Measurements from ENCODE around the gene EIF2A.
A peak's percentile ranks its signal among the peaks of the same experiment; 100 is the strongest.
"Not testable (repeated sequence)": the region's sequence is repeated elsewhere in the genome, so short reads cannot be mapped to it uniquely, and the experiment has no call there.

Gene EIF2A

DNA sequence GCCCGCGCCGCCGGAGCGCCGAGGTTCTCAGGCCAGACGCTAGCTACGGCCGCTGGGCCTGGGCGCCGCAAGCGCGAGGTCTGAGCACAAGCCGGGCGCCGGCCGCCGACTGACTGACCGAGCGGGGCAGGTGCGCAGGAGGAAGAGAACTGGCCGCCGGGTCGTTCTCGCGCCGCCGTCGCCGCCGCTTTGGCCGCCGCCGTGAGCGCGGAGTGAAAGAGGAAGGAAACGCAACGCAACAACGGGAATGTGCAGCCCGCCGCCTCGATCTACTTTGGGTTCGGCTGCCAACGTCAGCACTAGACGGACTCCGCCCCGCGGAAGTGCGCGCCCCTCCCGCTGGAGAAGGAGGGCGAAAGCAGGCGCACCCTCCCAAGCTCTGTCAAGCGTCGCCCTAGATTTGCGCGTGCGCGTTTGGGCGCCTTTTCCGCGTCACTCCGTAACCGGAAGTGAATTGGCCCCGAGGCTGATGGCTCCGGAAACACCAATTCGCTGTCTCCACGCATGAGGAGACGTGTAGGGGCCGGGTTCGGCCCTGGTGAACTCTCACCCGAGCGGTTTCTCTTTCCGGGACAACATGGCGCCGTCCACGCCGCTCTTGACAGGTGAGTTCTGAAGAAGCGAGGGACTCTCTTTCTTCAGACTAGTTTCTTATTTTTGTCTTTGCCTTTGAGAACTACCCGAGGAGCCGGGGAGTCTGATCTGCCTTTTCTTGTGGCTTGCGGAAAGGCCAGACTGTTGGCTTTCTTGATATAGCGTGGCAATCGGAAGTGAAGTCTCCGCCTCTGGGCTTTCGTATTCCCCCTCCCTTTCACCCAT lies at the start of gene EIF2A, which contains the start of gene SERP1:
Gene EIF2A, plus strand, starts transcription at position 562 of the 819 bp plus-strand sequence. Its CDS starts 16 bp downstream, at position 578.
Gene SERP1, minus strand, starts transcription at position 271 of the 819 bp plus-strand sequence. CDS start 361 bp downstream, outside the sequence.
- DNase-seq = peak; percentile 94 to 98

DNA sequence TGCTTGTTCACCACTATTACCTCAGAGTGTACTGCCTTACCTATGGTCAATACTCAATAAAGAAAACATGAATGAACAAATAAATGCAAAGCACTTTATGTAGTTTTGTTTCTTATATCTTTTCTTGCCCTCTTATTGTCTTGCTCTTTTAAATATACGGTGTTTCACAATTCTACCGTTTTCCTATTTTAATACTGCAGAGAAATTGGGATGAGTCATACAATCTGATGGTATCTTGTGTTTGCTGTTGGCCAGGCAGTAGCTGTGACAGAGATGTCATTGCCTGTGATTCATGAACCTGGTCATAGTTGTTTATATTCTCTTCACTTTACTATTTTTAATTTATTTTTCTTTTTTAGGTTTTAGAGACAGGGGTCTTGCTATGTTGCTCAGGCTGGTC lies 48.6 kb upstream of the EIF2A start:
- peak in 1 of 2 donors; percentile 61 for DNase-seq

DNA sequence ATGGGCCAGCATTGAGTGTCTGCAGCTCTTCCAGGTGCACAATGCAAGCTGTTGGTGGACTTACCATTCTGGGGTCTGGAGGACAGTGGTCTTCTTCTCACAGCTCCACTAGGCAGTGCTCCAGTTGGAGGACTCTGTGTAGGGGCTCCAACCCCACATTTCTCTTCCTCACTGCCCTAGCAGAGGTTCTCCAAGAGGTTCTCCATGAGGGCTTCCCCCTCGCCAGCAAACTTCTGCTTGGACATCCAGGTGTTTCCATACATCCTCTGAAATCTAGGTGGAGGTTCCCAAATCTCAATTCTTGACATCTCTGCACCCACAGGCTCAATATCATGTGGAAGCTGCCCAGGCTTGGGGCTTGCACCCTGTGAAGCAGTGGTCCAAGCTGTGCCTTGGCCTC lies 45.6 kb upstream of the EIF2A start:
- DNase-seq = not testable (repeated sequence)

DNA sequence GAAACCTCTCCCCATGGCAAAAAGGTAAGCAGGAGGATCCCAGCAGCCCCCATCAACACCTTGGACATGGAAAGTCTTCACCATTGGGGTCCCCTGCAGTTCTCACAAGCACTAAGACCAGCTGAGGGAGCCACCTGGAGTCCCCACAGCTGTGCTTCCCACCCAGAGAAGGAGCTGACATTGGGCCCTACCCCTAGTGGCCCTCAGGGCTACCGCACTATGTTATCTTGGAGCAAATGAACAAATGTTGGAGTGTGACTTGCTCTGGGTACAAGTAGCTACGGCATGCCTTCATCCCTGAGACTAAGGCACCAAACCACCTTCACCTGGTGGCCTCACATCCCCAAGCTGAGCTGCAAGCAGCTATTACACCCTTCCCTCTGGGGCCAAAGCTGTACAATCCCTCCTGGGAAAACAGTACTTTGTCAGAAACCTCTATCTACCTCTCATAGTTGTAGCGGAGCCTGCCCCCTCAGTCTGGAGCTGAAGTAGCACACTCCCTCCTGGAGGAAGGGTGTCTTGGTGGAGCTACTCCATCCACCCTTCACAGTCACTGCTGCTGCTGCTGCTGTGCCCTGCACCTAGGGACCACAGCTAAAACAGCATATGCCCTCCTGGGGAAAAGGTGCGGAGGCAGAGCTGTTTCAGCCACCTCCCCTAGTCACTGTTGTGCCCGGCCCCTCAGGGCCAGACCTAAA lies 43.0 kb upstream of the EIF2A start:
- no peak for DNase-seq

DNA sequence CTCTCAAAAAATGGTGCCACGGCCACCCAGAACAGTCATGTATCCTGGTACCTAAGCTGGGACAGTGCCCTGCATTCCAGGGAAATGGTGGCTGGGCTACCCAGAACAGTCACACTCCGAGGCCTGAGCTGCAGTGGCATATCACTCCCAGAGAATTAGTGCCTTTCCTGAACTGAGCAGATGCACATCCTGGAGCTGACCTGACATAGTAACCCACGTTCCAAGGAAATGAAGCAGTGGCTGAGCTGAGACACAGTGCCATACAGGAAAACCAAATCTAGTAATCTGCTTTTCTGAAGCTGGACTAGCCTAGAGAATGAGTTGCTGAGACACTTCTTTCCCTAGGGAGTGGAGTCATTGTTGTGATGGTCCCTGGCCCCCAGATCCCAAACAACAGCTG lies 42.1 kb upstream of the EIF2A start:
- DNase-seq = no peak

DNA sequence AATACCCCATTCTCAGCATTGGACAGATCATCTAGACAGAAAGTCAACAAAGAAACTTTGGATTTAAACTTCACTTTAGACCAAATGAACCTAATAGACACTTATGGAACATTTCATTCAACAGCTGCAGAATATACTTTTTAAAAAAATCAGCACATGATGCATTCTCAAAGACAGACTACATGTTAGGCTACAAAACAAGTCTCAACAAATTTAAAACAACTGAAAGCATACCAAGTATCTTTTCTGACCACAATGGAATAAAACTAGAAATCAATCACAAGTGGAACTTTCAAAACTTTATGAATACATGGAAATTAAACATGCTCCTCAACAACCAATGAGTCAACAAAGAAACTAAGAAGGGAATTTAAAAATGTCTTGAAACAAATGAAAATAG lies 38.2 kb upstream of the EIF2A start:
- DNase-seq = no peak

DNA sequence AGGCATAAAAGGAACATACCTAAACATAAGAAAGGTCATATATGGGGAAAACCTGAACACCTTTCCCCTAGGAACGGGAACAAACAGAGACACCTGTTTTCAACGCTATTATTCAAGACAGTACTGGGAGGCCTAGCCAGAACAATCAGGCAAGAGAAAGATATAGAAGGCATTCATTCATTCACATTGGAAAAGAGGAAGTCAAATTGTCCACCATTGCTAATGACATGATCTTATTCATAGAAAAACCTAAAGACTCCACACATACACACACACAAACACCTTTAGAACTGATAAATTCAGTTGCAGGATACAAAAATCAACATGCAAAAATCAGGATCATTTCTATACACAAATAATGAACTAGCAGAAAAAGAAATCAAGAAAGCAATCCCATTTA lies 36.8 kb upstream of the EIF2A start:
- DNase-seq = no peak

DNA sequence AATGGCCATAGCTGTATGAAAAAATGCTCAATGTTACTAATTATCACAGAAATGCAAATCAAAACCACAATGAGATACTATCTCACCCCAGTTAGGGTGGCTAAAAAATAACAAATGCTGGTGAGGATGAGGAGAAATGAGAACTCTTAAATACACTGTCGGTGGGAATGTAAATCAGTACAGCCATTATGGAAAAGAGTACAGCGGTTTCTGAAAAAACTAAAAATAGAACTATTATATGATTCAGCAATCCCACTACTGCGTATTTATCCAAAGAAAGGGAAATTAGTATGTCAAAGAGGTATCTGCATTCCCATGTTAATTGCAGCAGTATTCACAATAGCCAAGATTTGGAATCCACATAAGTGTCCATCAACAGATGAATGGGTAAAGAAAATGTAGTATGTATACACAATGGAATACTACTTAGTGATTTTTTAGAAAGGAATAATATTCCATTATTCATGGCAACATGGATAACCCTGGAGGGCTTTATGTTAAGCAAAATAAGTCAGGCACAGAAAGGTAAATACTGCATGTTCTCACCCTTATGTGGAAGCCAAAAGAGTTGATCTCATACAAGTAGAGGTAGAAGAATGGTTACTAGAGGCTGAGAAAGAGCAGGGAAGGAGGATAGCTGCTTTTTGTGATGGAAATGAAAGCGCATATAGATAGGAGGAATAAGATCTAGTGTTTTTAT lies 35.3 kb upstream of the EIF2A start:
- no peak for DNase-seq

DNA sequence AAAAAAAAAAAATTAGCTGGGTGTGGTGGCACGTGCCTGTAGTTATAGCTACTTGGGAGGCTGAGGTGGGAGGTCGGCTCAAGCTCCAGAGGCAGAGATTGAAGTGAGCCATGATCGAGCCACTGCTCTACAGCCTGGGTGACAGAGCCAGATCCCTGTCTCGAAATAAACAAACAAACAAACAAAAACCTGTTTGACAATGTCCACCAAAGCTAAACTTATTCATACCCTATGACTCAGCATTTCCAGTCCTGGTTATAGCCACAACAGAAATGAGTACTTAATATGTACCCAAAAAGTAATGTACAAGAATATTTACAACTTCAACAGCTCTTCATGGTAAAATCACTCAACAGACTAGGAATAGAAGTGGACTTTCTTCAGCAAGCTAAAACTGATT lies 31.4 kb upstream of the EIF2A start:
- no peak for DNase-seq

DNA sequence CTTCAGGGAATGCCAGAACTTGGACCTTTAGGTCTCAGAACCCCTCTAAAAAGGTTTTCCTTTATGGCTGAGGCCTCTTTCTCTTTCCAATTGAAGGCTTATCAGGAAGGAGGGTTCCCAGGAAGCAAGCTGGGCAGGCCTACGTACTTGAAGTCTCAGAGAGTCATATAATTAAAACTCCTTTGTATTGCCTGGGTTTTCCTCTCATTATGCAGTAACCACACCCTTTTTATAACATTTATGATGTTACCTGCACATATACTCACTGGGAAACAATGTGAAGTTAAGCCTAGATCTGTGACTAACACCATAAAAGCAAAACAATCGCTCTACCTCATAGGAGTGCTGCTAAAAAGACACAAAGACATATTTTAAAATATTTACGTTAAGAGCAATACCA lies 27.6 kb upstream of the EIF2A start:
- no peak for DNase-seq

DNA sequence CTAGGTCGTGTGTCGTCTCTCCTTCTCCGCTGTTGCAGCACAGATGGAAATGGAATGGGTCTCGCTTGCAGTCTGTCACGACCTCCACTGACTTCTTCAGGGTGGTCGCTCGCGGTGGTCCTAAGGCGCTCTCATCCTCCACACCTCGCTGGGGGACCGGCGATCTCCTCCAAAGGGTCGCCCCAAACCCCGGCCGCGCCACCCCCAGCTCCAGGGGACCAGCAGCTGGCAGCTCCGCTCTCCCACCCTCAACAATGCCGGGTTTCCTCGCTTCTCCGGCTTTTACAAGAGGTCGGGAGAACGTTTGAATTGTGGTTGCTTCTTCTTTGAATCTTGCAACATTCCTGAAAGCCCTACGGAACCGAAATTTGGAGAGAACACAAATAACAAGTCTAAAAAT lies 26.2 kb upstream of the EIF2A start:
- DNase-seq = no peak

DNA sequence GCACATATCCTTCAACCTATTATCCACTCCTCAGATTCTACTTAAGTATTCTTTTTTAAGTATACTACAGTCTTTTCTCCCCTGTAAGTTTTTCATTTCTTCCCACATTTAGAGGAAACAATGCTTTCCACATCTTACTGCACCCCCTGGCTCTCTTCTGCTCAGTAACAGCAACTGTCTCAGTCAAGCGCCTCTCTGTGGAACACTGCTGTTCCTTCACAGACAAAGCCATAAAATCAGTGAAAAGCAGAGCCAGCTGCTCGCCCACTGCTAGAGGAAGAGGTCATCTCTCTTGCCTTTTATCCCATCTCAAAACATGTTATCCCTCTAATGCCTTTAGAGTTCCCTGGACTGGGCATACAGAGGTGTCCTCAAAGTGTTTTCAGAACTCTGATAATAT lies 25.1 kb upstream of the EIF2A start:
- DNase-seq = no peak

DNA sequence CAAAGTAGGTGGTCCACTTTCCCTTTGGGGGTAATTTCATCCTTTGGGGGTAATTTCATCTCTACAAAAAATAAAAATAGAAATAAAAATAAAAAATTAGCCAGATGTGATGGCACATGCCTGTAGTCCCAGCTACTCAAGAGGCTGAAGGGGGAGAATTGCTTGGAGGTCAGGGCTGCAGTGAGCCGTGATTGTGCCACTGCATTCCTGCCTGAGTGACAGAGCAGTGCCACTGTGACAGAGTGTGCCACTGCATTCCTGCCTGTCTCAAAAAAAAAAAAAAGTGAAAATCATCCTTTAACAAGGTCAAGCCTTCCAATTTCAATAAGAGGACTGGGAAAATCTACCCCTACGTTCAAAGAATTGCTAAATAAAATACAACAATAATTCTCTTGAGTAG lies 23.0 kb upstream of the EIF2A start:
- DNase-seq = no peak

DNA sequence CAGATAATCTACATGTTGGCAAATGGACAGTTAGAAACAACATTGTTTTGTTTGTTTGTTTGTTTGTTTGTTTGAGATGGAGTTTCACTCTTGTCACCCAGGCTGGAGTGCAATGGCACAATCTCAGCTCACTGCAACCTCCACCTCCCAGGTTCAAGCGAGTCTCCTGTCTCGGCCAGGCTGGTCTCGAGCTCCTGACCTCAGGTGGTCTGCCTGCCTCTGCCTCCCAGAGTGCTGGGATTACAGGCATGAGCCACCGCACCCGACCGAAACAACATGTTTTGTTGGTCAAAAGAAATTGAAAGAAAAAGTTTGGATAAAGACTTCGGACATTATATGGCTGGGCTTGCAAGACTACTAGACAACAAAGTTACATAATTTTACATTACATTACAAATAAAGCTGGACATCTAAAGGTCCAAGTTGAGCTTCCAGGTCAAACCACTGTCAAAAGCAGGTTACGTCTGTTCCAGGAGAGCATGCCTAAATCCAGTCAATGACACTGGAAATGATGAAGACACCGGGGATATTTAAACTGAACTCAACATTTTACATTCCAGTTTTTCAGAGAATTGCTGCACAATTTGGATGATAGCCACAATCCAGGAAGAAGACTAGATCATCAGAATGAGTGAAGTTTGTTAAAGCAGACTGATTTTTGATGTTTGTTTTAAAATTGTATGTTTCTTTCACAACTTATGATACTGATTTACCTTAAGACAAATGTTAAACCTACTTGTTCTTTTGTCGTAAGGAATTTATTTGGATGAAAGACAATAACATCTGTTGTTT lies 18.9 kb upstream of the EIF2A start:
- no peak for DNase-seq

DNA sequence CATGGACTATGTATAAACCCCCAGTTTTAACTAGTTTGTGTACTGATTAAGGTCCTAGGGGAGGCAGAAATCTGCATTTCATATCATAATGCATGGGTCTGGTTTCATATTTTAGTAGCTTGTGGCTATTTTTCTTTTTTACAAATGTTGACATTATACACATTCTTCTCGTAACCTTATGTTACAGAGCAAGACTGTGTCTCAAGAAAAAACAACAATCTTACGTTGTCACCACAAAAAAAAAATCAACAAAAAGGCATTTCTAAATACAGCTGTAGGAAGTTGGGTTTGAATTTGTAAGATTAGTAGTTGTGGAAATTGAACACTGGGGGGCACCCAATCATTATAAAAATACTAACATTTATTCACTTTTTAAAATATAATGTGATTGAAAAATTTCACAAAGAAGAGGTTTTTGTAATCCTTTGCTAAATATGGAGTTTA lies 18.2 kb upstream of the EIF2A start:
- DNase-seq = peak in 1 of 2 donors; percentile 20

DNA sequence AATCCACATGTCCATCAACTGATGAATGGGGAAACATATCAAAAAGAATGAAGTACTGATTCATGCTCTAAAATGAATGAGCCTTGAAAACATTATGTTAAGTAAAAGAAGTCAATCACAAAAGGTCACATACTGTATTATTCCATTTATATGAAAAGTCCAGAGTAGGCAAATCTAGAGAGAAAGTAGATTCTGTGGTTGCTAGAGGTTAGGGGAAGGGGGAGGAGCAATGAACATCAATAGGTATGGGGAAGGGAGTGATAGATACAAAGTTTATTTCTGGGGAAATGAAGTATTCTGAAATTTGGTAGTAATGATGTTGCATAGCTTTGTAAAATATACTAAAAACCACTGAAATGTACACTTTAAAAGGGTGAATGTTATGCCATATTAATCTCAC lies 14.8 kb upstream of the EIF2A start:
- DNase-seq = no peak

DNA sequence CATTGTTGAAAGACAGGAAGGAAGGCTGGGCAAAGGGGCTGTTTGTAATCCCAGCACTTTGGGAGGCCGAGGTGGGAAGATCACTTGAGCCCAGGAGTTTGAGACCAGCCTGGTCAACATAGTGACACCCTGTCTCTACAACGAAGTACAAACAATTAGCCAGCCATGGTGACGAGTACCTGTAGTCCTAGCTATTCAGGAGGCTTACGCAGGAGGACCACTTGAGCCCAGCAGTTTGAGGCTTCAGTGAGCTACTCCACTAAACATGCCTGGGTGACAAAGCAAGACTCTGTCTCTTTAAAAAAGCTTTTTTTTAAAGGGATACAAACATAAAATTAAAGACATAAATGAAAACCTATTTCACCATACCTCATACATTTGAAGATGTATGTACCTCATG lies 11.4 kb upstream of the EIF2A start:
- no peak for DNase-seq

DNA sequence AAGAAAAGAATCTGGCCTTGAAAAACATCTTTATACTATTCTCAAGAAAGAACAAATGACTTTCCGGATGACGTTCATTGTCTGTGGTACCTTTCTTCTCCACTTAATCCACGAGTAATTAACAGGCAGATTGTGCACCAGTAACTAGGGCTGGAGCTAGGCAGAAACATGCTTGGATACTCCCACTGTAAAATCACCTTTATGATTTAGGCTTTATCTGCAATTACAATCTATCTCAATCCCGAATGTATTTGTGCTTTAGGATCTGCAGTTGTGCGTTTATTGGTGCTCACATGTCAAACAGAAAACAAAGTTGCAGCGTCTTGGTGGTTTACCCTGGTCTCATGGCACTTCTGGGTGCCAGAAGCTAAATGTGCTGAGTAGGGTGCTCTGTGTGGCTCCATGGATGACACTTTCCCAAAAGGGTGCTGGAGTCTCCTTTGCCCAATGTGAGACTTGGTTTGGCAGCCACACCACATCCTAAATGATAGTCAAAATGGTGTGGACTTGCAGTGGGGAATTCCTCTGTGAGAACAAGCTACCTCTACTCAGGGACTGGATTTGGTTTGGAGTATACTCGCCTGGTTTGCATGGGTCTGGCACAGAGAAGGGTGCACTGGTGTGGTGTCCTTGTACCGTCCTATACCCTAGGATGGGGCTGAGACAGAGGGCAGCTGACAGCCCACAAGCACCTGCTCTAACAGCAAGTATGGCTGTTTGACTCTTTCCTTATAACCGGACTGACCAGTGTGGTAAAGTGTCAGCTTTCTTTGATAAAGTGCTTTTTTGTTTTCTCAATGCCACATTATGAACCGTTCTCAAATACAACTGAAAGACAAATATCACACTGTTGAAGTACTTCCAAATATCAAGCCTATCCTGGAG lies 8.0 kb upstream of the EIF2A start:
- no peak for DNase-seq

DNA sequence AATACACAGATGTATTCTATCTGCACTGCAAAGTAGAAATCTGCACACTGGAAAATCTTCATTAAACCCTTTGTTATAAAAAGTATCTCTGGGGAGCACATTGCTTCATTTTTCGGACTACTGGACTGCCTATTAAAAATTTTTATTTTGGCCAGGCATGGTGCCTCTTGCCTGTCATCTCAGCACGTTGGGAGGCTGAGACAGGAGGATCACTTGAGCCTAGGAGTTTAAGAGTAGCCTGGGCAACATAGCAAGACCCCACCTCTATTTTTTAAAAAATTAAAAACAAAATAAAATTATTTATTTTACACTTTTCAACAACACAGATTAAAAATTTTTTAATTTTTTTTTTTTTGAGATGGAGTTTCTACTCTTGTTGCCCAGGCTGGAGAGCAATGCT lies 6.3 kb upstream of the EIF2A start:
- no peak for DNase-seq

DNA sequence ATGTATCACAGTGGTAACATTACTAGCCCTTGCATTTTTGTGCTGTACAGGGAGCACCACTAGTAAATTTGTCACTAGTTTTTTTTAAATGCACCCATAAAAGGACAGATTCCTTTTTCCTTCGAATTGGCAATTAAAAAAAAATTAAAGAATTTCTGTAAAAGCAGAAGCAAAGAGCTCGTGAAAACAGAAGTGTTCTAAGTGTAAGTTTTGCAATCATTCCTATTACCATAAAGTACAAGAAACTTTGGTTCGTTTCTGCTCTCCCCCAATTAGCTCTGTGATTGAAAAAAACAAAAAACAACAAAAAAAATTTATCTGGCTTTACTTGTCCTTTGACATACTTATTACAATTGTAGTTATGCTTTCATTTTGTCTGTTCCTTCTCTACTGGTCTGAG lies 5.6 kb upstream of the EIF2A start:
- DNase-seq = no peak

DNA sequence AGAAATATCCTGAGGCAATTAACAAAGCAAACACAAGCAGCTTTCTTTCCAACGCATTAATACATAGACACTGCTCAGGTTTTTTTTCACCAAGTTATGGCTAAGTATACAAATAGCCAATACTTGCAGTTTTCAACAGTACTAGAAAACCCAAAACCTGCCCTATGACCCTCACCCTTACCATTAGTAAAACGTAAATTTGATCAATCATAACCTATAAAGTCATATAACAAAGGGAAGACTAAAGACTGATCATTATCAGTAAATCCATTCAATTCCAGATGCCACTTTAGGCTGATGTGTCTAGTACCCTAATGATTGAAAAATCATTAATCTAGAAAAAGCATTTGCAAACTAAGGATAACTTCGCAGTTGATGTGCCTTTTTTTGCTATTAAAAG lies 3.5 kb upstream of the EIF2A start:
- DNase-seq = no peak

DNA sequence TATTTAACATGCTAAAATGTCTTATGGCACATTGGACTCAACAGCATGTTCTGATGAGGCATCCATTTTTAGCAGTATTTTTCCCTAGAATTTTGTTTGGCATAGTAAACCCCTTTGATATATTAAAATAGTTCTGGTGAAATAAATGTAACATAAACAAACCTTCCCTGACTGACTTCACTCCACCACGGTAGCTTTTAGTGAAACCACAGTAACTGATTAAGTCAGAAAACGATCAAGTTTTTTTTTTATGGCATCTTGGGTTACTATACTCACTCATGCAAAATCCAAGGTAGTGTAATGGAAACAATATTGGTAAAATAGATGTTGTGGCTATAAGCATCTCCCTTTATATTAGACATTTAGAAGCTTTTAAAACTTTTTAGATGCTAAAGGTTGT lies 3.1 kb upstream of the EIF2A start:
- DNase-seq = no peak

Data from bone marrow (tissue), 2 donors.